Posterior cingulate gyrus (tissue), 11 donors: ENCODE results near the gene HGF.

Source experiments
- DNase-seq, 10 donors: peaks; one replicate each; pipeline versions ENCODE4 v3.0.0 to v3.0.0-alpha.2; 2020 to 2021; ENCODE audit warnings: mixed read lengths in 3 of 10
- intact Hi-C: fragments of 100-400 bp; cut with DNase I; formaldehyde crosslinking; loops from one replicate; pipeline ENCODE4 v1.15.1; 2023

The HGF gene

GRCh38 chr7:81776948-81777630, 7.2 kb upstream of the HGF start:
- intact Hi-C loops, result no loop called here
- DNase-seq, result no peak

GRCh38 chr7:81776161-81776560, 6.3 kb upstream of the HGF start:
- intact Hi-C loops, result no loop called here
- DNase-seq, result no peak

- no peak for DNase-seq
- intact Hi-C loops, result no loop called here
Observed at GRCh38 chr7:81775560-81775959, 5.7 kb upstream of the HGF start.

- DNase-seq, result no peak
- intact Hi-C loops, result no loop called here
Observed at GRCh38 chr7:81774551-81774950, 4.7 kb upstream of the HGF start.

- intact Hi-C loops, result no loop called here
- no peak for DNase-seq
Observed at GRCh38 chr7:81770728-81771223, 929 bp upstream of the HGF start.

GRCh38 chr7:81768951-81769778, 682 bp downstream of the HGF start:
- intact Hi-C loops, result no loop called here
- DNase-seq, result no peak

GRCh38 chr7:81767926-81768325, 1.9 kb downstream of the HGF start:
- intact Hi-C loops, result no loop called here
- DNase-seq, result no peak

- DNase-seq, result no peak
- intact Hi-C loops, result no loop called here
Observed at GRCh38 chr7:81761821-81762220, 8.0 kb downstream of the HGF start.

GRCh38 chr7:81761031-81761430, 8.8 kb downstream of the HGF start:
- DNase-seq, result no peak
- intact Hi-C loops, result no loop called here

- DNase-seq, result no peak
- intact Hi-C loops, result no loop called here
Observed at GRCh38 chr7:81754918-81755696, 14.7 kb downstream of the HGF start.

GRCh38 chr7:81753392-81753791, 16.5 kb downstream of the HGF start:
- no peak for DNase-seq
- intact Hi-C loops, result no loop called here

GRCh38 chr7:81752318-81752714, 17.5 kb downstream of the HGF start:
- intact Hi-C loops, result no loop called here
- no peak for DNase-seq

GRCh38 chr7:81751619-81752317, 18.1 kb downstream of the HGF start:
- DNase-seq, result no peak
- intact Hi-C loops, result no loop called here

GRCh38 chr7:81745637-81746036, 24.2 kb downstream of the HGF start:
- intact Hi-C loops, result no loop called here
- DNase-seq, result no peak

- DNase-seq, result no peak
- intact Hi-C loops, result no loop called here
Observed at GRCh38 chr7:81744389-81744788, 25.5 kb downstream of the HGF start.

GRCh38 chr7:81743665-81744064, 26.2 kb downstream of the HGF start:
- intact Hi-C loops, result no loop called here
- DNase-seq, result no peak

GRCh38 chr7:81743201-81743600, 26.6 kb downstream of the HGF start:
- intact Hi-C loops, result no loop called here
- DNase-seq, result no peak

- intact Hi-C loops, result no loop called here
- no peak for DNase-seq
Observed at GRCh38 chr7:81740403-81740802, 29.4 kb downstream of the HGF start.

- DNase-seq, result no peak
Observed at GRCh38 chr7:81736091-81736490, 33.8 kb downstream of the HGF start.

GRCh38 chr7:81725812-81726127, 44.1 kb downstream of the HGF start:
- intact Hi-C loops, result no loop called here
- no peak for DNase-seq

More at GRCh38 chr7:81736091-81736490, 33.8 kb downstream of the HGF start:
- intact Hi-C loops, result no loop called here
